Measurements from ENCODE around the gene ELAPOR1. TPM values are rescaled to one million over a fixed set of nuclear protein-coding genes. Genes with fewer than 3 reads are reported as not detected.

Gene ELAPOR1
- total and polyA plus RNA-seq, 2 donors (not counting 3 experiments of a cell fraction or from before 2014, with no cell fraction given): 1.0 to 1.1 TPM

GRCh38 chr1:109161858-109162606 is 48.1 kb downstream of the ELAPOR1 start:
- CTCF ChIA-PET: interaction anchor here (0.8 kb wide), 1 partner anchor 49 kb away, joined by 4 read pairs; a partner anchor contains a TSS
- no TSS peak for BruUV-seq (replicated peaks)
- intact Hi-C loops (cut with micrococcal nuclease): no loop called here

More at GRCh38 chr1:109161858-109162606, 48.1 kb downstream of the ELAPOR1 start:
- H3K9me3 ChIP-seq (replicated peaks; ENCODE audit: control insufficient read depth, insufficient read depth, low read length): no peaks in the 10 kb centered on the region
- no peak for FAIRE-seq
- H3K79me2 ChIP-seq (ENCODE audit: control insufficient read depth, insufficient read depth, low read length): no peaks in the 10 kb centered on the region
- H3K27ac ChIP-seq (ENCODE audit: insufficient read depth, low read depth, low read length): no peak overlapping the region
- H4K20me1 ChIP-seq (replicated peaks; ENCODE audit: control insufficient read depth, extremely low read depth, insufficient read depth, low read length): no peaks in the 10 kb centered on the region
- H2AFZ ChIP-seq (ENCODE audit: low read depth, low read length): no peak overlapping the region
- no peak for DNase-seq (ENCODE audit: low read depth, low spot score)
- TF ChIP-seq EZH2 (IDR thresholded peaks at IDR 0.05; ENCODE audit: borderline replicate concordance, low read depth, low read length, severe bottlenecking) (no peak), POLR2AphosphoS5 (IDR thresholded peaks at IDR 0.05; ENCODE audit: insufficient read depth, low read depth, low read length) (no peak), FOS (IDR thresholded peaks at IDR 0.05; ENCODE audit: borderline replicate concordance, insufficient read depth, low read length) (no peak), POLR2A (IDR thresholded peaks at IDR 0.05; ENCODE audit: low read depth, low read length) (no peak), GATA2 (IDR thresholded peaks at IDR 0.05; ENCODE audit: insufficient read depth, insufficient read length, low read depth, low read length) (no peak), CTCF (IDR thresholded peaks at IDR 0.05; ENCODE audit: extremely low read depth in 1 of 2, insufficient read depth in 1 of 2, low read depth in 1 of 2, low read length in 2 of 2) (no peak), MYC (IDR thresholded peaks at IDR 0.05; ENCODE audit: low read depth, low read length) (no peak), JUN (IDR thresholded peaks at IDR 0.05; ENCODE audit: borderline replicate concordance, insufficient read depth, insufficient read length, low read depth) (no peak)
- TF ChIP-seq, protein P1, sequence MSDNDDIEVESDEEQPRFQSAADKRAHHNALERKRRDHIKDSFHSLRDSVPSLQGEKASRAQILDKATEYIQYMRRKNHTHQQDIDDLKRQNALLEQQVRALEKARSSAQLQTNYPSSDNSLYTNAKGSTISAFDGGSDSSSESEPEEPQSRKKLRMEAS (IDR thresholded peaks at IDR 0.05; ENCODE audit: insufficient read depth, insufficient read length): no peak
- POLR2A ChIA-PET: no interaction called here
- no peak overlapping the region for H3K9ac ChIP-seq (replicated peaks; ENCODE audit: extremely low read depth, insufficient read depth, low read length)
- H3K4me3 ChIP-seq (replicated peaks in 1 of 3; ENCODE audit: insufficient read depth in 1 of 3, low read depth in 1 of 3, low read length in 3 of 3): no peak overlapping the region
- H3K27me3 ChIP-seq (ENCODE audit: control insufficient read depth in 2 of 2, insufficient read depth in 2 of 2, low read length in 2 of 2): peaks cover 2 to 8% of the 10 kb centered on the region in 2 experiments
- no peaks in the 10 kb centered on the region for H3K4me1 ChIP-seq (ENCODE audit: control insufficient read depth, extremely low read depth, insufficient read depth, low read length)
- no peaks in the 10 kb centered on the region for H3K36me3 ChIP-seq (ENCODE audit: control insufficient read depth in 2 of 2, extremely low read depth in 1 of 2, insufficient read depth in 2 of 2, low read length in 2 of 2)
- H3K4me2 ChIP-seq (ENCODE audit: insufficient read depth, low read length): no peak overlapping the region
- dilution Hi-C loops (cut with MboI; ENCODE audit: extremely low pct_ligation_motif_present, low sequenced_read_pairs): no loop called here
- H3K9me1 ChIP-seq (replicated peaks; ENCODE audit: control insufficient read depth, extremely low read depth, insufficient read depth, low read length): no peaks in the 10 kb centered on the region
